ENCODE measurements around the gene ZNF587.

DNA sequence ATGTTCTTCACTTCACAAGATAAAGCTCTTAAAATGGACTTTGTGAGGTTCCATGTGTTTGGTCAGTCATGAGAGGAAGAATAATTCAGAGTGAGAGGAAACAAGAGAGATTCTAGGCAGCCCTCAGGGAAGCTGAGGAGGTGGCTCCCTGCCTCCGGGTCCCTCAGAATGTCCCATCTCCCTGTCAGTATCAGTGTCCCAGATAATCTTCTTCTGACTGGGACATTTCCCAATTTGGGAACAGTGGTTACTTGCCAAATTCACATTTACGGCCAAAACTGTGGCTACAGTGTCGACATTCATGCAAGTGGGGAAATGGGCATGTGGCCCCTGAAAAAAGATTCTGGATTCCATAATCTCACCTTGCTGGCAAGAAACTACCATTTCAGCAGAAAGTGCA lies 57.7 kb downstream of the ZNF587 start:
- TF ChIP-seq, protein P1, sequence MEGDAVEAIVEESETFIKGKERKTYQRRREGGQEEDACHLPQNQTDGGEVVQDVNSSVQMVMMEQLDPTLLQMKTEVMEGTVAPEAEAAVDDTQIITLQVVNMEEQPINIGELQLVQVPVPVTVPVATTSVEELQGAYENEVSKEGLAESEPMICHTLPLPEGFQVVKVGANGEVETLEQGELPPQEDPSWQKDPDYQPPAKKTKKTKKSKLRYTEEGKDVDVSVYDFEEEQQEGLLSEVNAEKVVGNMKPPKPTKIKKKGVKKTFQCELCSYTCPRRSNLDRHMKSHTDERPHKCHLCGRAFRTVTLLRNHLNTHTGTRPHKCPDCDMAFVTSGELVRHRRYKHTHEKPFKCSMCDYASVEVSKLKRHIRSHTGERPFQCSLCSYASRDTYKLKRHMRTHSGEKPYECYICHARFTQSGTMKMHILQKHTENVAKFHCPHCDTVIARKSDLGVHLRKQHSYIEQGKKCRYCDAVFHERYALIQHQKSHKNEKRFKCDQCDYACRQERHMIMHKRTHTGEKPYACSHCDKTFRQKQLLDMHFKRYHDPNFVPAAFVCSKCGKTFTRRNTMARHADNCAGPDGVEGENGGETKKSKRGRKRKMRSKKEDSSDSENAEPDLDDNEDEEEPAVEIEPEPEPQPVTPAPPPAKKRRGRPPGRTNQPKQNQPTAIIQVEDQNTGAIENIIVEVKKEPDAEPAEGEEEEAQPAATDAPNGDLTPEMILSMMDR (IDR thresholded peaks at IDR 0.05) = no peak
- TF ChIP-seq POLR2A (IDR thresholded peaks at IDR 0.05) = no peak

Data from lower leg skin (tissue), 3 donors.